Sigmoid colon (tissue), 7 donors: ENCODE measurements around the gene KAZN. TPM values are rescaled to one million over a fixed set of nuclear protein-coding genes. Genes with fewer than 3 reads are reported as not detected.
"Not testable (repeated sequence)": the region's sequence is repeated elsewhere in the genome, so short reads cannot be mapped to it uniquely, and the experiment has no call there.

Source experiments
- DNase-seq: peaks from one replicate; pipeline ENCODE4 v3.0.0-alpha.2; 2019
- H3K27ac ChIP-seq, 4 donors: fragments of 200-600 bp; sonication (generic); one replicate each; pipeline ENCODE4 v1.5.1; 2016 to 2019; ENCODE audit warnings: mild to moderate bottlenecking in 1 of 4
- H3K27me3 ChIP-seq, 3 donors: fragments of 200-600 bp; sonication (generic); one replicate each; pipeline ENCODE4 v1.5.1; 2019; ENCODE audit warnings: mild to moderate bottlenecking in 1 of 3
- H3K36me3 ChIP-seq, 4 donors: fragments of 200-600 bp; sonication (generic); one replicate each; pipeline ENCODE4 v1.5.1; 2016 to 2019
- H3K4me1 ChIP-seq, 4 donors: fragments of 200-600 bp; sonication (generic); one replicate each; pipeline ENCODE4 v1.5.1; 2017 to 2019
- H3K4me3 ChIP-seq, 4 donors: fragments of 200-600 bp; sonication (generic); one replicate each; pipeline ENCODE4 v1.5.1; 2017 to 2019; ENCODE audit warnings: mild to moderate bottlenecking in 2 of 4, moderate library complexity in 1 of 4
- H3K9me3 ChIP-seq, 4 donors: fragments of 200-600 bp in 3 of 4; sonication (generic) in 3 of 4; one replicate each; pipeline versions ENCODE4 v1.5.1 to v1.6.1; 2013 to 2019
- CTCF ChIP-seq, 4 experiments: fragments of 450-650 bp in 3 of 4; fragments of 200-600 bp in 1 of 4; IDR thresholded peaks; one replicate each; pipeline ENCODE4 v1.5.1; 2016 to 2019; ENCODE audit warnings: antibody characterized with exemption in 4 of 4, mild to moderate bottlenecking in 3 of 4, moderate library complexity in 2 of 4
- EP300 ChIP-seq, 4 donors: sonication (generic); formaldehyde crosslinking; IDR thresholded peaks; one replicate each; pipeline ENCODE4 v1.6.1; 2017; ENCODE audit warnings: antibody characterized with exemption in 4 of 4
- POLR2A ChIP-seq, 2 donors: fragments of 450-650 bp; IDR thresholded peaks; one replicate each; pipeline ENCODE4 v1.6.1; 2016; ENCODE audit warnings: antibody characterized with exemption in 2 of 2, mild to moderate bottlenecking in 2 of 2, moderate library complexity in 2 of 2
- POLR2AphosphoS5 ChIP-seq, 4 donors: sonication (generic); formaldehyde crosslinking; IDR thresholded peaks; one replicate each; pipeline ENCODE4 v1.6.1; 2017; ENCODE audit warnings: antibody characterized with exemption in 4 of 4
- WGBS, 2 donors: extraction: QIAGEN DNeasy Blood & Tissue Kit; methylation state at CpG; one replicate each; pipeline ENCODE4 v1.1.7; 2013; 5-methylcytosine and 5-hydroxymethylcytosine counted together
- intact Hi-C: fragments of 100-400 bp; cut with DNase I; formaldehyde crosslinking; loops from one replicate; pipeline ENCODE4 v1.15.1; 2023
- polyA plus RNA-seq, 3 donors: library from polyadenylated mRNA; stranded (reverse); fragments of 200-250 nt; gene quantifications; one replicate each; pipeline ENCODE4 v1.2.3, GENCODE V29; 2013
- total RNA-seq, 4 donors: library from RNA; depleted of rRNA; stranded (reverse); fragments of >200 nt; gene quantifications; one replicate each; pipeline ENCODE4 v1.1.0, GENCODE V29; 2016
- donor health status: healthy with polysubstance abuse.
- donor health status: Bipolar disorder and iron deficiency.
- donor health status: healthy.

The KAZN gene
- total and polyA plus RNA-seq, 7 donors: 2.5 to 11.4 (median 5.6) TPM

- no peak overlapping the region for H3K27ac ChIP-seq
- intact Hi-C loops: no loop called here
- peaks cover 0 to 2% (median 0%) of the 10 kb centered on the region in 4 donors for H3K9me3 ChIP-seq
- TF ChIP-seq EP300 (IDR thresholded peaks at IDR 0.05) (no peak), POLR2AphosphoS5 (IDR thresholded peaks at IDR 0.05) (no peak), CTCF (IDR thresholded peaks at IDR 0.05) (no peak), POLR2A (IDR thresholded peaks at IDR 0.05) (no peak)
- H3K27me3 ChIP-seq: no peaks in the 10 kb centered on the region
- peaks cover 0 to 7% (median 0%) of the 10 kb centered on the region in 4 donors for H3K36me3 ChIP-seq
- no peak overlapping the region for H3K4me3 ChIP-seq
- DNase-seq: no peak
- WGBS, 2 donors: 89 to 90% methylated on average over 19 of the region's 19 CpGs
- peaks cover 0 to 13% (median 10%) of the 10 kb centered on the region in 4 donors for H3K4me1 ChIP-seq
These were observed 360.0 kb downstream of the KAZN start for GRCh38 chr1:14958249-14959058.

- Histone ChIP-seq H3K9me3 (no peaks in the 10 kb centered on the region), H3K27ac (no peak overlapping the region), H3K36me3 (peaks cover 0 to 7% (median 0%) of the 10 kb centered on the region in 4 donors), H3K4me3 (no peak overlapping the region), H3K27me3 (no peaks in the 10 kb centered on the region), H3K4me1 (peaks cover 0 to 9% (median 8%) of the 10 kb centered on the region in 4 donors)
- WGBS, 2 donors: 94 to 95% methylated on average over 14 of the region's 14 CpGs
- no peak for DNase-seq
- TF ChIP-seq EP300 (IDR thresholded peaks at IDR 0.05) (no peak), POLR2AphosphoS5 (IDR thresholded peaks at IDR 0.05) (no peak), POLR2A (IDR thresholded peaks at IDR 0.05) (no peak), CTCF (IDR thresholded peaks at IDR 0.05) (no peak)
- intact Hi-C loops: no loop called here
These were observed 360.7 kb downstream of the KAZN start for GRCh38 chr1:14959059-14959694.

GRCh38 chr1:14961661-14962267 is 363.3 kb downstream of the KAZN start:
- 92 to 94% methylated on average over 3 of the region's 3 CpGs for WGBS, 2 donors

GRCh38 chr1:14962407-14962806 is 363.9 kb downstream of the KAZN start:
- H3K36me3 ChIP-seq: peaks cover 0 to 7% (median 0%) of the 10 kb centered on the region in 4 donors
- no peaks in the 10 kb centered on the region for H3K27me3 ChIP-seq
- no peak overlapping the region for H3K4me3 ChIP-seq
- H3K4me1 ChIP-seq: no peaks in the 10 kb centered on the region
- no peak overlapping the region for H3K27ac ChIP-seq
- 93 to 94% methylated on average over 7 of the region's 7 CpGs for WGBS, 2 donors
- intact Hi-C loops: no loop called here
- no peaks in the 10 kb centered on the region for H3K9me3 ChIP-seq
- no peak for TF ChIP-seq POLR2AphosphoS5 (IDR thresholded peaks at IDR 0.05)
- no peak for TF ChIP-seq POLR2A (IDR thresholded peaks at IDR 0.05)
- no peak for TF ChIP-seq EP300 (IDR thresholded peaks at IDR 0.05)
- TF ChIP-seq CTCF (IDR thresholded peaks at IDR 0.05): no peak
- no peak for DNase-seq

More at GRCh38 chr1:14961661-14962267, 363.3 kb downstream of the KAZN start:
- TF ChIP-seq CTCF (IDR thresholded peaks at IDR 0.05) (no peak), POLR2A (IDR thresholded peaks at IDR 0.05) (no peak), POLR2AphosphoS5 (IDR thresholded peaks at IDR 0.05) (no peak), EP300 (IDR thresholded peaks at IDR 0.05) (no peak)
- H3K4me3 ChIP-seq: no peak overlapping the region
- peaks cover 0 to 7% (median 0%) of the 10 kb centered on the region in 4 donors for H3K36me3 ChIP-seq
- no peak for DNase-seq
- no peak overlapping the region for H3K27ac ChIP-seq
- H3K27me3 ChIP-seq: no peaks in the 10 kb centered on the region
- H3K9me3 ChIP-seq: no peaks in the 10 kb centered on the region
- intact Hi-C loops: no loop called here
- H3K4me1 ChIP-seq: no peaks in the 10 kb centered on the region

GRCh38 chr1:14963791-14964710 is 365.6 kb downstream of the KAZN start:
- H3K27me3 ChIP-seq, H3K4me1 ChIP-seq, H3K9me3 ChIP-seq, H3K4me3 ChIP-seq, DNase-seq, intact Hi-C loops, H3K27ac ChIP-seq, H3K36me3 ChIP-seq: not testable (repeated sequence)
- 86 to 93% methylated on average over 10 of the region's 10 CpGs for WGBS, 2 donors
